T-helper 17 cell (primary cell): ENCODE results near the gene ANKRD53. TPM values are rescaled to one million over a fixed set of nuclear protein-coding genes. Genes with fewer than 3 reads are reported as not detected.

Experiments
- ATAC-seq: fragments of 150-1000 bp; cut with Tn5 transposase; 2 replicates; pipeline ENCODE4 v1.10.0; 2021; ENCODE audit warnings: mild to moderate bottlenecking, moderate library complexity
- DNase-seq, 3 donors: peaks; one replicate each; pipeline versions ENCODE4 v3.0.0 to v3.0.0-alpha.2; 2020 to 2021
- H3K9me3 ChIP-seq: one replicate; pipeline ENCODE4 v1.7.0; 2013; ENCODE audit warnings: low read length, mild to moderate bottlenecking; ENCODE audit not compliant: control insufficient read depth, poor library complexity, severe bottlenecking
- H3K27ac Mint-ChIP-seq: one replicate; pipeline ENCODE4 v1.8.0; 2022; ENCODE audit warnings: mild to moderate bottlenecking, moderate library complexity, mixed read lengths
- H3K27me3 Mint-ChIP-seq: one replicate; pipeline ENCODE4 v1.8.0; 2022; ENCODE audit warnings: mixed read lengths
- H3K36me3 Mint-ChIP-seq: one replicate; pipeline ENCODE4 v1.8.0; 2022; ENCODE audit warnings: low read depth, mixed read lengths
- H3K4me1 Mint-ChIP-seq: one replicate; pipeline ENCODE4 v1.8.0; 2022; ENCODE audit warnings: mild to moderate bottlenecking, mixed read lengths
- H3K4me3 Mint-ChIP-seq: one replicate; pipeline ENCODE4 v1.8.0; 2022; ENCODE audit warnings: mild to moderate bottlenecking, moderate library complexity, mixed read lengths
- total RNA-seq, 4 donors: library from RNA in 2 of 4; stranded (reverse) in 2 of 4; gene quantifications; one replicate each; pipeline ENCODE4 v1.2.3 and lab custom pipeline; 2022 to 2026

Gene ANKRD53
- total RNA-seq, 2 donors from 2014 or later = 0.34 to 0.80 TPM

GRCh38 chr2:70983506-70984227 lies 5.2 kb downstream of the ANKRD53 start:
- Mint-ChIP-seq H3K4me3 (no peak overlapping the region), H3K4me1 (peaks cover 16% of the 10 kb centered on the region), H3K36me3 (peaks cover 6% of the 10 kb centered on the region), H3K27me3 (no peaks in the 10 kb centered on the region), H3K27ac (no peak overlapping the region)
- DNase-seq (no peak), ATAC-seq (no peak)
- H3K9me3 ChIP-seq = no peaks in the 10 kb centered on the region

DNA sequence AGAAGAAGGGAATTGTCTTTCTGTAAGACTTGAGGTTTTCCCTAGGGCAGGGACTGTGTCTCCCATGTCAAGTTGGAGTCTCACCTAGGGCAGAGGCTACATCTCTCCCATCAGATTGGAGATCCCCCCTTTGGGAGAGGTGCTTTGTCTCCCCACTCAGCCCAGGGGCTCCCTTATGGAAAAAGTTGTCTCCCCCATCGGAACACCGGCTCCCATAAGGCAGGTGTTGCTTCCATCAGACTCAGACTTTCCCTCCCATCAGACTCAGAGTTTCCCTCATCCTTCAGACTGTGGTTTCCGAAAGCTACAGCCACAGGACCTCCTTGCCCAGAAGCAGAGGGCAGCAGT lies 5.8 kb downstream of the ANKRD53 start:
- H3K4me1 Mint-ChIP-seq = peaks cover 16% of the 10 kb centered on the region
- ATAC-seq = no peak
- DNase-seq = peak in 1 of 3 donors; percentile 1
- H3K9me3 ChIP-seq = no peaks in the 10 kb centered on the region
- H3K4me3 Mint-ChIP-seq = peak overlapping the region; percentile 52
- H3K36me3 Mint-ChIP-seq = peaks cover 6% of the 10 kb centered on the region
- H3K27me3 Mint-ChIP-seq = no peaks in the 10 kb centered on the region
- peak overlapping the region; percentile 29 for H3K27ac Mint-ChIP-seq

GRCh38 chr2:70984576-70985282 lies 6.3 kb downstream of the ANKRD53 start:
- H3K36me3 Mint-ChIP-seq = peaks cover 6% of the 10 kb centered on the region
- no peaks in the 10 kb centered on the region for H3K27me3 Mint-ChIP-seq
- no peaks in the 10 kb centered on the region for H3K9me3 ChIP-seq
- H3K4me3 Mint-ChIP-seq = peak overlapping the region; percentile 52
- H3K27ac Mint-ChIP-seq = peak overlapping the region; percentile 29
- peak; percentile 100 for ATAC-seq
- peaks cover 16% of the 10 kb centered on the region for H3K4me1 Mint-ChIP-seq
- DNase-seq = peak; percentile 69 to 85 (median 76)

DNA sequence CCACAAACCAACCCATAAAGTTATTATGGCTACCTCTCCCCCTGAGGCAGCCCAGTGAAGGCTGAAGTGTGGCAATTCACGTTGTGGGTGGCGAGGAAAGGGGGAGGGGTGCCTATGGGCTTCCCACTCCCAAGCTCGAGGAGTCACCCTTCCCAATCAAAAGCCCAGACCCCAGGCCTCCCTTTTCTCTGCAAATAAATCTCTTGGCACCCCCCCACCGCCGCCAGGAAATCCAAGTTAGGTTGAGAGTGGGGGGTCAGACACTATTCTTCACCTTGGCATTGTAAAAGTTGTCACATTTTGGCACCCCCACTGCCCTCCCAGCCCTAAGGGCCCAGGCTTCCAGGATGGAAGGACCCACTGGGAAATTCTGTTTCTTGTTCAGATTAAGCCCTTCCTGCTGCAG lies 6.9 kb downstream of the ANKRD53 start:
- Mint-ChIP-seq H3K27ac (no peak overlapping the region), H3K27me3 (no peaks in the 10 kb centered on the region), H3K4me1 (peaks cover 16% of the 10 kb centered on the region), H3K4me3 (peak overlapping the region; percentile 45), H3K36me3 (peaks cover 6% of the 10 kb centered on the region)
- no peak for ATAC-seq
- no peaks in the 10 kb centered on the region for H3K9me3 ChIP-seq
- no peak for DNase-seq

DNA sequence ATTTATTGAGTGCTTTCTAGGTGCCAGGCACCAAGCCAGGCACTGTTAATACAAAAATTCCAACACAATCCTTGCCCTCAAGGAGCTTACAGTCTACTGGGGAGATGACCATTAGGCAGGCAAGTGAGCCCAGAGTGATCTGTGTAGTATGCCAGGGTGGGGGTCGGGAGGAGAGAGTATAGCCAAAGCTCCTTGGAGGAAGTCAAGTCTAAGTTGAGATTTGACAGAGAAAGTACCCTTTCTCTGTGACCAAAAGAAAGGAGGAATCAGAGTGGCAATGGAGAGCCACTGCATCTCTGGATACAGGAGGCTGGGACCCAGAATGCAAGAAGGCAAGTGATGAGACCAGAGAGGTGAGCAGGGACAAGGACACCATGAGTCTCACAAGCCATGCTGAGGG lies 7.5 kb downstream of the ANKRD53 start:
- H3K27me3 Mint-ChIP-seq = no peaks in the 10 kb centered on the region
- ATAC-seq (no peak), DNase-seq (no peak)
- H3K36me3 Mint-ChIP-seq = peaks cover 6% of the 10 kb centered on the region
- no peak overlapping the region for H3K4me3 Mint-ChIP-seq
- H3K4me1 Mint-ChIP-seq = peaks cover 17% of the 10 kb centered on the region
- H3K27ac Mint-ChIP-seq = peak overlapping the region; percentile 45
- H3K9me3 ChIP-seq = no peaks in the 10 kb centered on the region

DNA sequence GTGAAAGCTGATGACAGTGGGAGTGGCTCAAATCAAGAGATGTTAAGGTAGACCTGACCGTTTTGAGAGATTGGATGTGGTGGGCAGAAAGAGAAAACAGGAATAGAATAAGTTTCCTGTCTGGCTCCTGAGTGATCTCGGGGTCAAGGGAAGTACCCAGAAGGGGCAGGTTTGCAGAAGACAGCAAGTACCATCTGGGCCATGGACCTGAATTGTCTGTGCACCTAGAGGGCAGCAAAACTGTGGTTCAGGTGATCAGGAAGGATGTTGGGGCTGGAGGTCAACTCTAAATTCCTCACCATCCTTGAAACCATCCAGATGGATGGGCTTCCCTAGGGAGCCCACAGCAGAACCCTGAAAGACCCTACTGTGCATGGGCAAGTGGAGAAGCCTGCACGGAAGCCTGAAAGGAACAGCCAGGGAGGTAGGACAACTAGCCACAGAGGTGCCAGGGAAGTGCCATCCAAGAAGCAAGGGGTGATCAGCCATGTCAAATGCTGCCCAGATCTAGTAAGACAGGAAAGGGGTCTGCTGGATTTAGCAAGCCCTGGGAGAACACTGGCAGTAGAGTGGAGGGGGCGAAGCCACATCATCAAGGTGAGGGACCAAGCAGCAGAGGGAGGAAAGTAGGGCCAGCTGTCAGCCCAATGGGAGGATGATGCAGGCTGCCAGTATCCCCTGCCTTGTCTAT lies 8.2 kb downstream of the ANKRD53 start:
- H3K27ac Mint-ChIP-seq = peak overlapping the region; percentile 45
- ATAC-seq = no peak
- no peak for DNase-seq
- H3K4me3 Mint-ChIP-seq = no peak overlapping the region
- H3K9me3 ChIP-seq = no peaks in the 10 kb centered on the region
- no peaks in the 10 kb centered on the region for H3K27me3 Mint-ChIP-seq
- H3K36me3 Mint-ChIP-seq = peaks cover 4% of the 10 kb centered on the region
- H3K4me1 Mint-ChIP-seq = peaks cover 21% of the 10 kb centered on the region

GRCh38 chr2:70987386-70987785 lies 9.0 kb downstream of the ANKRD53 start:
- H3K36me3 Mint-ChIP-seq = peaks cover 4% of the 10 kb centered on the region
- no peak overlapping the region for H3K27ac Mint-ChIP-seq
- DNase-seq (no peak), ATAC-seq (no peak)
- no peak overlapping the region for H3K4me3 Mint-ChIP-seq
- H3K4me1 Mint-ChIP-seq = peaks cover 22% of the 10 kb centered on the region
- H3K9me3 ChIP-seq = no peaks in the 10 kb centered on the region
- H3K27me3 Mint-ChIP-seq = no peaks in the 10 kb centered on the region

DNA sequence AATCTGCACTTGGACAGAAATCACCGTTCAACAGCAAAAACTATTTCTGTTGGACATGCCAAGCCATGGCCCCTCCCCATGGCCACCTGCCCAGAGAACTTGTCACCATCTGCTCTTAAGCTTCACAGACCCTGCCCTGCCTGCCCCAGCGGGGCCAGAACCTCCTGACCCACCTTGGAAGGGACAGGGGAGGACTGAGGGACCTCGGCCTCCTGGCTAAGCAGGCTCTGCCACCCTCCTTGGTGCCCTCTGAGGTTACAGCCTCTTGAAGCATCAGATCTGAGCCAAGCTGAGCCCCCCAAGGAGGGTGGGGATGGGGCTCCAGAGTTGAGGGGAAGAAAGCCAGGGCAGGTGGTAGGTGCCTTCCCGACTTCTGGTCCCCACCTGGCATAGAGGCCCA lies 9.7 kb downstream of the ANKRD53 start:
- H3K27me3 Mint-ChIP-seq = no peaks in the 10 kb centered on the region
- H3K9me3 ChIP-seq = no peaks in the 10 kb centered on the region
- peaks cover 26% of the 10 kb centered on the region for H3K4me1 Mint-ChIP-seq
- H3K36me3 Mint-ChIP-seq = peaks cover 4% of the 10 kb centered on the region
- peak overlapping the region; percentile 56 for H3K27ac Mint-ChIP-seq
- no peak overlapping the region for H3K4me3 Mint-ChIP-seq
- no peak for DNase-seq
- no peak for ATAC-seq

GRCh38 chr2:70988726-70989648 lies 10.6 kb downstream of the ANKRD53 start:
- no peak overlapping the region for H3K4me3 Mint-ChIP-seq

GRCh38 chr2:70990216-70990615 lies 11.8 kb downstream of the ANKRD53 start:
- DNase-seq (no peak), ATAC-seq (no peak)
- H3K36me3 Mint-ChIP-seq = peaks cover 7% of the 10 kb centered on the region
- H3K4me1 Mint-ChIP-seq = peaks cover 30% of the 10 kb centered on the region
- H3K9me3 ChIP-seq = no peaks in the 10 kb centered on the region
- H3K27ac Mint-ChIP-seq = no peak overlapping the region
- H3K4me3 Mint-ChIP-seq = no peak overlapping the region
- H3K27me3 Mint-ChIP-seq = no peaks in the 10 kb centered on the region

More at GRCh38 chr2:70988726-70989648, 10.6 kb downstream of the ANKRD53 start:
- Mint-ChIP-seq H3K36me3 (peaks cover 6% of the 10 kb centered on the region), H3K27me3 (no peaks in the 10 kb centered on the region), H3K27ac (peak overlapping the region; percentile 56), H3K4me1 (peaks cover 34% of the 10 kb centered on the region)
- no peaks in the 10 kb centered on the region for H3K9me3 ChIP-seq
- no peak for ATAC-seq
- no peak for DNase-seq

- Mint-ChIP-seq H3K4me3 (no peak overlapping the region), H3K36me3 (peaks cover 5% of the 10 kb centered on the region), H3K27ac (peak overlapping the region; percentile 97), H3K27me3 (no peaks in the 10 kb centered on the region), H3K4me1 (peaks cover 32% of the 10 kb centered on the region)
- no peak for ATAC-seq
- no peaks in the 10 kb centered on the region for H3K9me3 ChIP-seq
- DNase-seq = no peak
Observed at GRCh38 chr2:70991142-70991541, 12.7 kb downstream of the ANKRD53 start.

DNA sequence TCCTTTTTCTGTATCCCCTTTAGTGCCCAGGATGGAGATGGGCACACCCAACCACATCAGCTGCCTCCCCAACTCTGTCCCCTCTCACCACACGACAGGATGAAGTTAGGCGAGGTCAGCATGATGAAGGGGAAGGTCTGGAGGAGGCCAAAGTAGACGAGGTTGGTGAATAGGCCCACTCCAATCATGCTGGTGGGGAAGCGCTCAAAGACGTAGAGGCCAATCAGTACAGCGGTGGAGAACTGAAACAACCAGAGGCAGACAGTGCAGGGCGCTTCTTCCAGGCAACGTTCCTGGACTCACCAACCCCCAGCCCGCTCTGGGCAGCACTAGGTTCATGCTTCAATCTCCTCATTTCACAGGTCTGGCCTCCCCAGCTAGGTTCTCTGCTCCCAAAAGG lies 13.3 kb downstream of the ANKRD53 start:
- peaks cover 28% of the 10 kb centered on the region for H3K4me1 Mint-ChIP-seq
- H3K27me3 Mint-ChIP-seq = no peaks in the 10 kb centered on the region
- no peak for DNase-seq
- H3K9me3 ChIP-seq = no peaks in the 10 kb centered on the region
- peaks cover 2% of the 10 kb centered on the region for H3K36me3 Mint-ChIP-seq
- H3K4me3 Mint-ChIP-seq = no peak overlapping the region
- no peak for ATAC-seq
- peak overlapping the region; percentile 97 for H3K27ac Mint-ChIP-seq
